ENCODE results near the gene TCEAL5. TPM values are rescaled to one million over a fixed set of nuclear protein-coding genes. Genes with fewer than 3 reads are reported as not detected.
"Not testable (repeated sequence)": the region's sequence is repeated elsewhere in the genome, so short reads cannot be mapped to it uniquely, and the experiment has no call there.

Gene TCEAL5
- total RNA-seq, 4 donors from 2014 or later: 0.64 TPM; not detected in 3

DNA sequence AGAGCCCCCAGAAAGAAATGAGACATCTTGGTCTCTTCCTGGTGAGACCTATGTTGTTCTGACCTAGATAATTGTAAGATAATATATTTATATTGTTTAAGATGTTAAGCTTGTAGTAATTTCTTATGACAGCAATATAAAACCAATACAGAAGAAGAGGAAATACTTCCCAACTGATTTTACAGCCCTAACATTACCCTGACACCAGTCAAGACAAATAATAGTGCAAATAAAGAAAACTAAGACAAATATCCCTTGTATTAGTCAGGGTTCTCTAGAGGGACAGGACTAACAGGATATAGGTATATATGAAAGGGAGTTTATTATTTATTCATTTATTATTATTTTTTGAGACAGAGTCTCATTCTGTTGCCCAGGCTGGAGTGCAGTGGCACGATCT, 40.3 kb downstream of the TCEAL5 start:
- 84% methylated on average over 1 of the region's 1 CpG; no CpG with 5 or more reads in 1 of the 2 donors for WGBS, 2 donors (ENCODE audit: low coverage in 1 of 2)
- TF ChIP-seq CTCF (IDR thresholded peaks at IDR 0.05) (no peak), EP300 (IDR thresholded peaks at IDR 0.05; ENCODE audit: low read depth) (no peak), POLR2AphosphoS5 (IDR thresholded peaks at IDR 0.05) (no peak), POLR2A (IDR thresholded peaks at IDR 0.05) (no peak)
- Histone ChIP-seq H3K9me3 (no peaks in the 10 kb centered on the region), H3K36me3 (no peaks in the 10 kb centered on the region), H3K27ac (no peak overlapping the region), H3K4me3 (no peak overlapping the region), H3K4me1 (no peaks in the 10 kb centered on the region), H3K27me3 (no peaks in the 10 kb centered on the region)
- no peak for DNase-seq
- in situ Hi-C loops (cut with MboI; ENCODE audit: low pct_ligation_motif_present in 1 of 4, low pct_unique_long_range_greater_than_20kb in 1 of 4, low sequenced_read_pairs in 3 of 4) (no loop called here), intact Hi-C loops (cut with DNase I; ENCODE audit: low total_unique reads) (no loop called here)

- H3K27me3 ChIP-seq; H3K4me3 ChIP-seq; H3K27ac ChIP-seq; H3K9me3 ChIP-seq; H3K36me3 ChIP-seq; in situ Hi-C loops (cut with MboI; ENCODE audit: low pct_ligation_motif_present in 1 of 4, low pct_unique_long_range_greater_than_20kb in 1 of 4, low sequenced_read_pairs in 3 of 4); intact Hi-C loops (cut with DNase I; ENCODE audit: low total_unique reads); H3K4me1 ChIP-seq; DNase-seq: not testable (repeated sequence)
- WGBS, 2 donors (ENCODE audit: low coverage in 1 of 2): 47 to 96% methylated on average over 2 of the region's 2 CpGs
These were observed 40.9 kb downstream of the TCEAL5 start for GRCh38 chrX:103235608-103236007.

DNA sequence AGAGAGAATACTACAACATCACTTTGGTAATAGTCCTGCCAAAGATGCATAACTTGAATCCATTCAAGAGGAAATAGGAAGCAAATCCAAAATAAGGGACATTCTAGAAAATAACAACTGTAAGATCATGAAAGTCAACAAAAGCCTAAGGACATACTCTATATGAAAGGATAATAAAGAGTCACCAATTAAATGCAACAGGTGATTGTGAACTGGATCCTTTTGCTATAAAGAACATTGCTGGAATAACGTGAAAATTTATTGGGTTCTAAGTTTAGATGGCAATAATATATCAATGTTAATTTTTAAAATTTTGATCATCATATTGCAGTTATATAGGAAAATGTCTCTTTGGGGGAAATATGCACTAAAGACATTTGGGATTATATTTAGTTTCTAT, 41.7 kb downstream of the TCEAL5 start:
- Histone ChIP-seq H3K4me3 (no peak overlapping the region), H3K4me1 (no peaks in the 10 kb centered on the region), H3K27me3 (no peaks in the 10 kb centered on the region), H3K36me3 (no peaks in the 10 kb centered on the region), H3K9me3 (no peaks in the 10 kb centered on the region), H3K27ac (no peak overlapping the region)
- no peak for DNase-seq
- intact Hi-C loops (cut with DNase I; ENCODE audit: low total_unique reads): no loop called here
- in situ Hi-C loops (cut with MboI; ENCODE audit: low pct_ligation_motif_present in 1 of 4, low pct_unique_long_range_greater_than_20kb in 1 of 4, low sequenced_read_pairs in 3 of 4): no loop called here
- TF ChIP-seq POLR2AphosphoS5 (IDR thresholded peaks at IDR 0.05) (no peak), CTCF (IDR thresholded peaks at IDR 0.05) (no peak), POLR2A (IDR thresholded peaks at IDR 0.05) (no peak), EP300 (IDR thresholded peaks at IDR 0.05; ENCODE audit: low read depth) (no peak)
- WGBS, 2 donors (ENCODE audit: low coverage in 1 of 2): 50% methylated on average over 1 of the region's 1 CpG; no CpG with 5 or more reads in 1 of the 2 donors

DNA sequence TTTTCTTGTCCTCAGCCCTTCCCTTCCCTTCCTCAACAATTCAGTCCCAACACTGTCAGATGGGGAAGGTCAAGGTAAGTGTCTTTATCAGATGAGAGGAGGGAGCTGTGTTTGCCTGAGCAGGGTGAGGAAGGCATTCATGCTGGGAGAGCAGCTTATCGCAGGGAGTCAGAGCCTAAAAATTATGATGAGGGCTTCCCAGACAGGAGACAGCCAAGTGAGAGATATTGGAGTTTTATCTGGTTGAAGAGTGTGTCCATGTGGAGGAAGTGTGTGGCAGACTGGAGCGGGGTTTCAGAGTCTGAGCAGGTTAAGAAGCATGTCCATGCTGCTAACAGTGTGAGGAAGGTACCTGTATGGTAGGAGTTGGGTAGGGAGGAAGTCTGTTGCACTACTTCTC, 43.3 kb downstream of the TCEAL5 start:
- Histone ChIP-seq H3K27ac (no peak overlapping the region), H3K27me3 (no peaks in the 10 kb centered on the region), H3K9me3 (no peaks in the 10 kb centered on the region), H3K4me1 (no peaks in the 10 kb centered on the region), H3K4me3 (no peak overlapping the region), H3K36me3 (no peaks in the 10 kb centered on the region)
- no peak for DNase-seq
- intact Hi-C loops (cut with DNase I; ENCODE audit: low total_unique reads): no loop called here
- no peak for TF ChIP-seq EP300 (IDR thresholded peaks at IDR 0.05; ENCODE audit: low read depth)
- no peak for TF ChIP-seq POLR2AphosphoS5 (IDR thresholded peaks at IDR 0.05)
- no peak for TF ChIP-seq POLR2A (IDR thresholded peaks at IDR 0.05)
- TF ChIP-seq CTCF (IDR thresholded peaks at IDR 0.05): no peak
- in situ Hi-C loops (cut with MboI; ENCODE audit: low pct_ligation_motif_present in 1 of 4, low pct_unique_long_range_greater_than_20kb in 1 of 4, low sequenced_read_pairs in 3 of 4): no loop called here
- WGBS, 2 donors (ENCODE audit: low coverage in 1 of 2): 66% methylated on average over 2 of the region's 2 CpGs; no CpG with 5 or more reads in 1 of the 2 donors

DNA sequence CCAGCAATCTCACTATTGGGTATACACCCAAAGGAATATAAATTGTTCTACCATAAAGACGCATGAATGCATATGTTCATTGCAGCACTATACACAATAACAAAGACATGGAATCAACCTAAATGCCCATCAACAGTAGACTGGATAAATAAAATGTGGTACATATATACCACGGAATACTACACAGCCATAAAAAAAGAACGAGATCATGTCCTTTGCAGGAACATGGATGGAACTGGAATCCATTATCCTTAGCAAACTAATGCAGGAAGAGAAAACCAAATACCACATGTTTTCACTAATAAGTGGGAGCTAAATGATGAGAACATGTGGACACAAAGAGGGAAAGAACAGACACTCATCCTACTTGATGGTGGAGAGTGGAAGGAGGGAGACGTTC, 50.6 kb downstream of the TCEAL5 start:
- H3K36me3 ChIP-seq; H3K27ac ChIP-seq; H3K4me1 ChIP-seq; H3K27me3 ChIP-seq; H3K4me3 ChIP-seq; intact Hi-C loops (cut with DNase I; ENCODE audit: low total_unique reads); DNase-seq; H3K9me3 ChIP-seq; in situ Hi-C loops (cut with MboI; ENCODE audit: low pct_ligation_motif_present in 1 of 4, low pct_unique_long_range_greater_than_20kb in 1 of 4, low sequenced_read_pairs in 3 of 4): not testable (repeated sequence)
- 81% methylated on average over 4 of the region's 4 CpGs; no CpG with 5 or more reads in 1 of the 2 donors for WGBS, 2 donors (ENCODE audit: low coverage in 1 of 2)

Other genes with a start within 250 kb of the TCEAL5 start
- 1 to 10 TPM in 2 of 4 donors, not detected in 2; 3.0 to 3.3 TPM for gene BEX1, start 212.6 kb downstream of the TCEAL5 start, total RNA-seq
- 1 to 10 TPM in 1 of 4 donors, under 1 TPM in 1, not detected in 2; 0.64 to 2.0 TPM for gene NXF3, start 183.6 kb downstream of the TCEAL5 start, total RNA-seq
- gene BEX4, start 61.6 kb downstream of the TCEAL5 start, total RNA-seq: 10 to 100 TPM in 3 of 4 donors, 1 to 10 TPM in 1; 4.4 to 27.5 (median 16.2) TPM
- gene TCEAL8, start 21.6 kb downstream of the TCEAL5 start, total RNA-seq: 10 to 100 TPM in 2 of 4 donors, 1 to 10 TPM in 2; 8.0 to 41.4 (median 20.8) TPM
- gene BEX2, start 34.2 kb upstream of the TCEAL5 start, total RNA-seq: 1 to 10 TPM in 3 of 4 donors, not detected in 1; 7.5 to 9.1 (median 8.7) TPM
- gene TCEAL7, start 53.5 kb upstream of the TCEAL5 start, total RNA-seq: 1 to 10 TPM in 3 of 4 donors, not detected in 1; 2.8 to 3.7 (median 3.5) TPM
- gene TCEAL9, start 79.8 kb upstream of the TCEAL5 start, total RNA-seq: 10 to 100 TPM; 18.3 to 64.1 (median 26.5) TPM
- gene BEX3, start 99.8 kb upstream of the TCEAL5 start, total RNA-seq: 10 to 100 TPM; 17.1 to 53.4 (median 39.4) TPM
- gene RAB40A, start 242.7 kb upstream of the TCEAL5 start, total RNA-seq: 1 to 10 TPM in 1 of 4 donors, under 1 TPM in 1, not detected in 2; 0.55 to 1.4 TPM

Data from transverse colon (tissue), 4 donors.